DOHH2 (cell line): ENCODE data around the gene ITPKB.

Experiments used
- CTCF ChIP-seq: fragments of 200-600 bp; sonication (generic); IDR thresholded peaks from one replicate; pipeline ENCODE4 v1.5.1; 2014; ENCODE audit warnings: antibody characterized with exemption, mild to moderate bottlenecking, low read depth, low read length; ENCODE audit not compliant: poor library complexity, severe bottlenecking
- EZH2phosphoT487 ChIP-seq: fragments of 200-600 bp; sonication (generic); IDR thresholded peaks from 2 replicates; pipeline ENCODE4 v1.6.1; 2017; ENCODE audit warnings: borderline replicate concordance, mild to moderate bottlenecking, antibody characterized with exemption, low read length, moderate library complexity, mixed read lengths

GRCh38 chr1:226600254-226600653 is 138.8 kb downstream of the ITPKB start:
- TF ChIP-seq EZH2phosphoT487, result no peak
- no peak for TF ChIP-seq CTCF
